SK-N-SH treated with all-trans-retinoic acid at 6 μM for 48 hours (cell line): ENCODE data around the gene FBXW11.

Experiments used
- CREB5 ChIP-seq: fragments of 250-450 bp; sonication (Bioruptor Pico); IDR thresholded peaks from 2 replicates; pipeline ENCODE4 v1.5.1; 2020; ENCODE audit warnings: low read depth, mild to moderate bottlenecking, moderate library complexity
- CSDC2 ChIP-seq: fragments of 250-450 bp; sonication (Bioruptor Pico); IDR thresholded peaks from 2 replicates; pipeline ENCODE4 v1.5.0; 2020; ENCODE audit warnings: mild to moderate bottlenecking, moderate library complexity
- GLIS3 ChIP-seq: fragments of 250-450 bp; sonication (Bioruptor Pico); IDR thresholded peaks from 2 replicates; pipeline ENCODE4 v1.5.0; 2020; ENCODE audit warnings: mild to moderate bottlenecking, moderate library complexity
- ISL1 ChIP-seq: fragments of 250-450 bp; sonication (Bioruptor Pico); IDR thresholded peaks from 2 replicates; pipeline ENCODE4 v2.1.2; 2022; ENCODE audit warnings: mild to moderate bottlenecking, moderate library complexity
- PATZ1 ChIP-seq: fragments of 250-450 bp; sonication (Bioruptor Pico); IDR thresholded peaks from 2 replicates; pipeline ENCODE4 v1.8.0; 2020; ENCODE audit warnings: mild to moderate bottlenecking, moderate library complexity, borderline replicate concordance
- POU6F1 ChIP-seq: fragments of 250-450 bp; sonication (Bioruptor Pico); IDR thresholded peaks from 2 replicates; pipeline ENCODE4 v1.8.0; 2021; ENCODE audit warnings: low read depth, mild to moderate bottlenecking, moderate library complexity, borderline replicate concordance
- PPARA ChIP-seq: fragments of 250-450 bp; sonication (Bioruptor Pico); IDR thresholded peaks from 2 replicates; pipeline ENCODE4 v1.5.0; 2020; ENCODE audit warnings: mild to moderate bottlenecking, borderline replicate concordance
- RARB ChIP-seq: fragments of 250-450 bp; sonication (Bioruptor Pico); IDR thresholded peaks from 2 replicates; pipeline ENCODE4 v1.8.0; 2021; ENCODE audit warnings: mild to moderate bottlenecking, moderate library complexity

- TF ChIP-seq RARB (CRISPR knock-in tag) (no peak), PATZ1 (CRISPR knock-in tag) (no peak), POU6F1 (CRISPR knock-in tag) (no peak), CREB5 (CRISPR knock-in tag) (no peak), CSDC2 (CRISPR knock-in tag) (no peak), GLIS3 (CRISPR knock-in tag) (no peak), PPARA (CRISPR knock-in tag) (no peak), ISL1 (no peak)
These were observed 13.6 kb downstream of the FBXW11 start for GRCh38 chr5:171992813-171993212.
